HG03460 (cell line): ENCODE results near the gene ADRA2B.

Source experiments
- ATAC-seq: cut with Tn5 transposase; IDR thresholded peaks from one replicate; pipeline ENCODE4 v1.9.1; 2021; ENCODE audit not compliant: unreplicated experiment

The ADRA2B gene

GRCh38 chr2:96106991-96107707, 9.2 kb downstream of the ADRA2B start:
- no peak for ATAC-seq

GRCh38 chr2:96105994-96106715, 10.2 kb downstream of the ADRA2B start:
- no peak for ATAC-seq

GRCh38 chr2:96105152-96105915, 11.0 kb downstream of the ADRA2B start:
- no peak for ATAC-seq

GRCh38 chr2:96104487-96104861, 11.9 kb downstream of the ADRA2B start:
- ATAC-seq, result no peak

GRCh38 chr2:96103761-96104486, 12.4 kb downstream of the ADRA2B start:
- no peak for ATAC-seq

GRCh38 chr2:96103187-96103601, 13.2 kb downstream of the ADRA2B start:
- ATAC-seq, result no peak

GRCh38 chr2:96102596-96103186, 13.7 kb downstream of the ADRA2B start:
- no peak for ATAC-seq

- no peak for ATAC-seq
These were observed 15.5 kb downstream of the ADRA2B start for GRCh38 chr2:96100893-96101304.

GRCh38 chr2:96099861-96100798, 16.2 kb downstream of the ADRA2B start:
- ATAC-seq, result no peak

- ATAC-seq, result no peak
These were observed 17.3 kb downstream of the ADRA2B start for GRCh38 chr2:96098900-96099590.

GRCh38 chr2:96097951-96098823, 18.2 kb downstream of the ADRA2B start:
- ATAC-seq, result no peak

GRCh38 chr2:96097441-96097840, 18.9 kb downstream of the ADRA2B start:
- ATAC-seq, result no peak

- ATAC-seq, result no peak
These were observed 21.2 kb downstream of the ADRA2B start for GRCh38 chr2:96095116-96095636.

- ATAC-seq, result no peak
These were observed 22.8 kb downstream of the ADRA2B start for GRCh38 chr2:96093528-96093927.

GRCh38 chr2:96092951-96093350, 23.4 kb downstream of the ADRA2B start:
- ATAC-seq, result no peak

- ATAC-seq, result no peak
These were observed 23.8 kb downstream of the ADRA2B start for GRCh38 chr2:96092573-96092877.

GRCh38 chr2:96091711-96092572, 24.4 kb downstream of the ADRA2B start:
- no peak for ATAC-seq
